Tibial artery (tissue), 4 donors: ENCODE data around the gene NDUFV1.

Source experiments
- DNase-seq, 2 donors: peaks; one replicate each; pipeline ENCODE4 v3.0.0-alpha.2; 2019
- H3K27ac ChIP-seq, 2 donors: fragments of 200-600 bp; sonication (generic) in 1 of 2; 1 replicate in 1 of 2; 2 replicates in 1 of 2; pipeline ENCODE4 v1.5.1; 2018 to 2019; ENCODE audit warnings: mild to moderate bottlenecking in 1 of 2
- H3K27me3 ChIP-seq, 2 donors: fragments of 200-600 bp; sonication (generic) in 1 of 2; one replicate each; pipeline versions ENCODE4 v1.5.1 to v1.6.0; 2016 to 2019
- H3K36me3 ChIP-seq, 3 donors: fragments of 200-600 bp; sonication (generic) in 2 of 3; one replicate each; pipeline ENCODE4 v1.5.1; 2016 to 2019; ENCODE audit warnings: mild to moderate bottlenecking in 2 of 3
- H3K4me1 ChIP-seq, 4 donors: fragments of 200-600 bp; sonication (generic) in 2 of 4; 1 replicate in 3 of 4; 2 replicates in 1 of 4; pipeline ENCODE4 v1.5.1; 2016 to 2019
- H3K4me3 ChIP-seq, 2 donors: fragments of 200-600 bp; sonication (generic) in 1 of 2; 1 replicate in 1 of 2; 2 replicates in 1 of 2; pipeline ENCODE4 v1.5.1; 2018 to 2019; ENCODE audit warnings: mild to moderate bottlenecking in 2 of 2
- H3K9me3 ChIP-seq, 3 donors: fragments of 200-600 bp; sonication (generic) in 1 of 3; one replicate each; pipeline ENCODE4 v1.5.1; 2016 to 2019
- intact Hi-C: fragments of 100-400 bp; cut with DNase I; formaldehyde crosslinking; loops from one replicate; pipeline ENCODE4 v1.15.0; 2023; ENCODE audit warnings: low total_unique reads
- TF ChIP-seq, protein P1 (sequence below), 2 experiments: fragments of 200-600 bp in 1 of 2; fragments of 450-650 bp in 1 of 2; IDR thresholded peaks; one replicate each; pipeline ENCODE4 v1.5.1; 2017 to 2019; ENCODE audit warnings: antibody characterized with exemption in 2 of 2, mild to moderate bottlenecking in 1 of 2, moderate library complexity in 1 of 2

The NDUFV1 gene

DNA sequence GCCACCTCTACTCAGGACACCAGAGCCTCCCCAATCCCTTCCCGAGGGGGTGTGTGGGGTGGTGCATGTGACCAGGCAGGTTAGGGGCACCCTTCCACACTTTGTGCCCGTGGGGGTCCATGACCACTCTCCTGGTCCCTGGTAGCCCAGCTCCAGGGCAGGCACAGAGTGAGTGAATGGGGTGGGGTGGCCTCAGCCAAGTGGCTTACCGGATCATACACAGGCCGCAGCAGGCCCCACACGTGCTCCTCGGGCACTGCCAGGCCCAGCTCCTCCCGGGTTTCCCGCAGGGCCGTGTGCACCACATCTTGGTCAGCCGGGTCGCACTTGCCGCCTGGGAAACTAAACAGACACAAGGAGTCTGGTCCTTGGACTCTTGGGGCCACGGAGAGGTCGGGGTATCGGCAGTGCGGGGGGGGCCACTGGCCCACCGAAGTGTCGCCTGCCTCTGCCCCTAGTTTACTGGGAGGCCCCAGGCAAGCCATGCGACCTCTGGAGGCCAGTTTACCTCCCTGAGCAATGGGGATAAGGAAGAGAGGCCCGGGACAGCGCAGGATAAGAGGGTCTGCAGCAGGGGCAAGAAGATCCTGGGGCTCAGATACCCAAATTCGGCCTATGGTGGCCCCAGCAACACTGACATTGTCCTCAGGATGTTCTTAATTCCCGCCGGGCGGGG, 22.1 kb downstream of the NDUFV1 start:
- peak overlapping the region; percentile 92 to 93 for H3K27ac ChIP-seq
- peak overlapping the region; percentile 59 to 83 for H3K4me3 ChIP-seq
- intact Hi-C loops: no loop called here
- TF ChIP-seq, protein P1, sequence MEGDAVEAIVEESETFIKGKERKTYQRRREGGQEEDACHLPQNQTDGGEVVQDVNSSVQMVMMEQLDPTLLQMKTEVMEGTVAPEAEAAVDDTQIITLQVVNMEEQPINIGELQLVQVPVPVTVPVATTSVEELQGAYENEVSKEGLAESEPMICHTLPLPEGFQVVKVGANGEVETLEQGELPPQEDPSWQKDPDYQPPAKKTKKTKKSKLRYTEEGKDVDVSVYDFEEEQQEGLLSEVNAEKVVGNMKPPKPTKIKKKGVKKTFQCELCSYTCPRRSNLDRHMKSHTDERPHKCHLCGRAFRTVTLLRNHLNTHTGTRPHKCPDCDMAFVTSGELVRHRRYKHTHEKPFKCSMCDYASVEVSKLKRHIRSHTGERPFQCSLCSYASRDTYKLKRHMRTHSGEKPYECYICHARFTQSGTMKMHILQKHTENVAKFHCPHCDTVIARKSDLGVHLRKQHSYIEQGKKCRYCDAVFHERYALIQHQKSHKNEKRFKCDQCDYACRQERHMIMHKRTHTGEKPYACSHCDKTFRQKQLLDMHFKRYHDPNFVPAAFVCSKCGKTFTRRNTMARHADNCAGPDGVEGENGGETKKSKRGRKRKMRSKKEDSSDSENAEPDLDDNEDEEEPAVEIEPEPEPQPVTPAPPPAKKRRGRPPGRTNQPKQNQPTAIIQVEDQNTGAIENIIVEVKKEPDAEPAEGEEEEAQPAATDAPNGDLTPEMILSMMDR (IDR thresholded peaks at IDR 0.05): no peak
- no peaks in the 10 kb centered on the region for H3K27me3 ChIP-seq
- H3K9me3 ChIP-seq: no peaks in the 10 kb centered on the region
- peaks cover 6 to 29% (median 15%) of the 10 kb centered on the region in 4 donors for H3K4me1 ChIP-seq
- no peak for DNase-seq
- no peaks in the 10 kb centered on the region for H3K36me3 ChIP-seq

DNA sequence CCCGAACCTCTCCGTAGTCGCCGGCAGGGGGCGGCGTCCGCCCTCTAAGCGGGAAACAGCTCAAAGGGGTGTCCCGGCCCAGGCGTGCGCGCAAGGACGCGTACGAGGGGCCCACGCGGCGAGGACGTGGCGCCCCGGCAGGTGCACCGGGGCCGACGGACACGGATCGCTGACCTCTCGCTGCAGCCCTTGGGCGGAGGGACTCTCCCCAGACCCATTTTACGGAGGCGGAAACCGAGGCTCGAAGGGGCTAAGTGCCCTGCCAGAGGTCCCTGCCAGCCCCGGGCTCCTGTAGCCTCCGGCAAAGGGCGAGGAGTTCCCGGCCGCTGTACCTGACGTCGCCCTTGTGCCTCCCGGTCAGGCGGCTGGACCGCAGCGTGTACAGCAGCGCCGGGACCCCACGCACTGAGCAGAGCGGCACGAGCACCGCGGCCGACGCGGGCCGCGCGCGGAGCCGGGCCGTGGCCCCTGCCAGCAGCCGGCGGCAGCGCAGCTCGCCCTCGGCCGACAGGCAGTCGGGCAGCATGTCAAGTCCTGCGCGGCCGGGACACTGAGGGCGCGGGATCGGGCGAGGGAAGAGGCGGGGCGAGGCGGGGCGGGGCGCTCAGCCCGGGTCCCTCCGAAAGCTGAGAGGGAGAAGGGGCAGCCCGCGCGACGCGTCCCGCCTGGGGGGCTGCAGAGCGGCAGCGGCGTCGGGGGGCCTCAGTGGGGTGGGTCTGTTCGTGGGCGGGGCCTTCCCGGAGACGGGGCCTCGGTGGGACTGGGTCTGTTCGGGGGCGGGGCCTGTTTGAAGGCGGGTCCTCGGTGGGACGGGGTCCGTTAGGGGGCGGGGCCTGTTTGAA, 22.9 kb downstream of the NDUFV1 start, which contains the start of gene NUDT8:
Gene NUDT8 (minus strand): TSS at position 552 of the 842 bp plus-strand sequence. CDS start 26 bp downstream, at position 526.
- Histone ChIP-seq H3K4me1 (peaks cover 6 to 29% (median 15%) of the 10 kb centered on the region in 4 donors), H3K27me3 (peaks cover 0 to 5% of the 10 kb centered on the region in 2 donors), H3K4me3 (peak within 1 kb of the TSS; percentile 59 to 83), H3K27ac (peak within 1 kb of the TSS; percentile 92 to 93), H3K9me3 (no peaks in the 10 kb centered on the region), H3K36me3 (no peaks in the 10 kb centered on the region)
- DNase-seq: peak; percentile 80 to 88
- TF ChIP-seq, protein P1 (IDR thresholded peaks at IDR 0.05): peak; percentile 79 to 87
- intact Hi-C loops: no loop called here

DNA sequence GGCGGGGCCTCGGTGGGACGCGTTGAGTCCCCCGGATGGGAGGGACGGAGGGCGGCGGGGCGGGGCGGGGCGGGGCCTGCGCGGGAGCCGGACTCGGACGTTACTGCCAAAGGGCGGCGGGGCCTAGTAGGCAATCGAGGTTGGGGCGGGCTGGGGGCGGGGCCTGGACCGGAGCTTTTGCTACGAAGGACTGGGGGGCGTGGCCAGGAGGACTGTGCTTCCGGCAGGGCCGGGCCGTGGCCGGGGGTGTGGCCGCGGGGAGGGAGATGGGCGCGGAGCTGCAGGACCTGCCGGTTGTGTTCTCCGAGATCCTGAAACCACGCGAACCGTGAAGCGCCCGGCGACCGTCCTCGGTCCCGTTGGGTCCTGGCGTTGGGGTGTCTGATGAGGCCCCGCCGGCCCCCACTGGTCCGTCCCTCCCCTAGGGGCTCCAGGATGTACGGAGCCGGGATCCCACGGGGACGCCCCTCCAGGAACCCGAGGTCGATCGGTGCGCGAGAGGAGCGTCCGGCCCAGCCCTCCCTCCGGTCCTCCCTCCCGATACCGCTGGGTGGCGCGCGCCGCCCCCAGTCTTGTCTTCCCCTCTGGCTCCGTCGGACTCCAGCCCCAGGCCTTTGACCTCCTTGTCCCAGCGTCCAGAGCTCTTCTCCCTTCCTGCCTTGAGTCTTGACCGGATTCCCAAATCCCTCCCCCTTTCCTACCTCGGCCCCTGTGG, 23.6 kb downstream of the NDUFV1 start:
- TF ChIP-seq, protein P1 (IDR thresholded peaks at IDR 0.05): peak; percentile 67 to 71
- peak; percentile 98 to 99 for DNase-seq
- H3K4me3 ChIP-seq: peak overlapping the region; percentile 59 to 83
- peaks cover 0 to 12% of the 10 kb centered on the region in 2 donors for H3K27me3 ChIP-seq
- intact Hi-C loops: no loop called here
- no peaks in the 10 kb centered on the region for H3K9me3 ChIP-seq
- peak overlapping the region; percentile 92 to 93 for H3K27ac ChIP-seq
- H3K4me1 ChIP-seq: peaks cover 6 to 29% (median 15%) of the 10 kb centered on the region in 4 donors
- H3K36me3 ChIP-seq: no peaks in the 10 kb centered on the region

DNA sequence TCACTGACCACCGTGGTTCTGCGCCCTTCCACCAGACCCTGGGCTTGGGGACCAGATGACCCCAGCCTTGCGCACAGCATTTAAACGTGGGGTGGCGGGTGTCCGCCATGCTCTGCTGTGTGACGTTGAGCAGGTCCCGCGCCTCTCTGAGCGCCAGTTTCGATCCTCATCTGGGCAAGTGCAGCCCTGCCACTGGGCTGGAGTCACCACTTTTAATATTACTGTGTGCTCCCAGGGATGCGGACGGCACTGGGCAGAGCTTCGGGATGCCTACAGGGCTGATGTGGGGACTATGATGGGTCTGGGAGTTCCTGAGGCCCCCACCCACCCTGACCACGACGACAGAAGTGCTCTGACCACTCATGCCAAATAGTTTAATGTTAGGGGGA, 24.2 kb downstream of the NDUFV1 start:
- peaks cover 6 to 29% (median 15%) of the 10 kb centered on the region in 4 donors for H3K4me1 ChIP-seq
- TF ChIP-seq, protein P1 (IDR thresholded peaks at IDR 0.05): no peak
- peak overlapping the region; percentile 92 to 93 for H3K27ac ChIP-seq
- no peak for DNase-seq
- H3K4me3 ChIP-seq: peak overlapping the region; percentile 59 to 83
- intact Hi-C loops: no loop called here
- H3K27me3 ChIP-seq: peaks cover 0 to 12% of the 10 kb centered on the region in 2 donors
- H3K36me3 ChIP-seq: no peaks in the 10 kb centered on the region
- no peaks in the 10 kb centered on the region for H3K9me3 ChIP-seq

DNA sequence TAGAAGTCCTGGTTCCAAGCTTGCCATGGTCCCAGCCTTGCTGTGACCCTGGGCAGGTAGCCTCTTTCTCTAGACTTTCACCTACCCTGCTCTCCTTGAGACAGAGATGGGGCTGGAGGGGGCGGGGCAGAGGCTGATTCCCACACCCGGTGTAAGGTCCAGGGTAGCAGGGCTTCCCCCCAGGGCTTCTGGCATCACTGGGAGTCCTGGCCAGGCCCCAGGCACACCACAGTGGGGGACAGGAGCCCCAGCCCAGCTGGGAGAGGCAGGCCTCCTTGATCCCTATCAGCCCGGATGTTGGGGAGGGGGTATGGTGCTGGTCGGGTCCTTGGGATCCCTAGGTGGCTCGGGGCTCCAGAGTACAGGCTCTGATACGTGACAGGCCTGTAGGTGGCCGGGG, 24.7 kb downstream of the NDUFV1 start:
- Histone ChIP-seq H3K4me1 (peaks cover 6 to 29% (median 15%) of the 10 kb centered on the region in 4 donors), H3K9me3 (no peaks in the 10 kb centered on the region), H3K36me3 (no peaks in the 10 kb centered on the region), H3K27me3 (peaks cover 0 to 12% of the 10 kb centered on the region in 2 donors), H3K27ac (peak overlapping the region; percentile 92 to 93), H3K4me3 (no peak overlapping the region)
- intact Hi-C loops: no loop called here
- TF ChIP-seq, protein P1 (IDR thresholded peaks at IDR 0.05): no peak
- DNase-seq: no peak
